ENCODE measurements around the gene BIN2.
"Not testable (repeated sequence)": the region's sequence is repeated elsewhere in the genome, so short reads cannot be mapped to it uniquely, and the experiment has no call there.

Gene BIN2

GRCh38 chr12:51307655-51308593 lies 16.1 kb downstream of the BIN2 start:
- DNase-seq = no peak

DNA sequence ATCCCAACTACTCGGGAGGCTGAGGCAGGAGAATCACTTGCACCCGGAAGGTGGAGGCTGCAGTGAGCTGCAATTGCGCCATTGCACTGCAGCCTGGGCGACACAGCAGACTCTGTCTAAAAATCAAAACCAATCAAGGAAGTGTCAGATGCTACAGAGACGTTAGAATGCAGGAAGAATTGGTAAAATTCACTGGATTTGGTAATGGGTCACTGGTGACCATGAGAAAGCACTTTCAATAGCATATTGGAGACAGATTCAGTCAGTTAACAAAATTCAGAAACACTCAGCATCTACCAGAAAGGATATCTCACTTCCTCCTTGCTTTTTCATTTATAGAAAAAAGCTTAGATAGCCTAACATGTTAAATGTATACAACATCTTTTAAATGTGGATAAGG lies 17.5 kb downstream of the BIN2 start:
- peak; percentile 53 for DNase-seq

GRCh38 chr12:51300768-51301167 lies 23.2 kb downstream of the BIN2 start:
- DNase-seq = not testable (repeated sequence)

- DNase-seq = no peak
Observed at GRCh38 chr12:51295651-51296050, 28.3 kb downstream of the BIN2 start.

- not testable (repeated sequence) for DNase-seq
Observed at GRCh38 chr12:51294097-51294496, 29.9 kb downstream of the BIN2 start.

- peak; percentile 51 for DNase-seq
Observed at GRCh38 chr12:51293696-51294095, 30.3 kb downstream of the BIN2 start.

- peak; percentile 81 for DNase-seq
Observed at GRCh38 chr12:51291603-51292513, 32.1 kb downstream of the BIN2 start.

GRCh38 chr12:51285843-51286242 lies 38.1 kb downstream of the BIN2 start:
- DNase-seq = no peak

- no peak for DNase-seq
Observed at GRCh38 chr12:51281202-51281924, 42.6 kb downstream of the BIN2 start.

- no peak for DNase-seq
Observed at GRCh38 chr12:51275088-51275487, 48.9 kb downstream of the BIN2 start.

DNA sequence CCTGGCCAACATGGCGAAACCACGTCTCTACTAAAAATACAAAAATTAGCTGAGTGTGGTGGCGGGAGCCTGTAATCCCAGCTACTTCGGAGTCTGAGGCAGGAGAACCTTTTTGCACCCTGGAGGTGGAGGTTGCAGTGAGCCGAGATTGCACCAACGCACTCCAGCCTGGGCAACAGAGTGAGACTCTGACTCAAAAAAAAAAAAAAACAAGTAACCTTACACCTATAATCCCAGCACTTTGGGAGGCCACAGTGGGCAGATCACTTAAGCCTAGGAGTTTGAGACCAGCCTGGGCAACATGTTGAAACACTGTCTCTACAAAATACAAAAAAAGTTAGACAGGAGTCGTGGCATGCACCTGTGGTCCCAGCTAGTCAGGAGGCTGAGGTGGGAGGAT lies 51.2 kb downstream of the BIN2 start:
- DNase-seq = not testable (repeated sequence)

- no peak for DNase-seq
Observed at GRCh38 chr12:51270951-51271518, 52.9 kb downstream of the BIN2 start.

DNA sequence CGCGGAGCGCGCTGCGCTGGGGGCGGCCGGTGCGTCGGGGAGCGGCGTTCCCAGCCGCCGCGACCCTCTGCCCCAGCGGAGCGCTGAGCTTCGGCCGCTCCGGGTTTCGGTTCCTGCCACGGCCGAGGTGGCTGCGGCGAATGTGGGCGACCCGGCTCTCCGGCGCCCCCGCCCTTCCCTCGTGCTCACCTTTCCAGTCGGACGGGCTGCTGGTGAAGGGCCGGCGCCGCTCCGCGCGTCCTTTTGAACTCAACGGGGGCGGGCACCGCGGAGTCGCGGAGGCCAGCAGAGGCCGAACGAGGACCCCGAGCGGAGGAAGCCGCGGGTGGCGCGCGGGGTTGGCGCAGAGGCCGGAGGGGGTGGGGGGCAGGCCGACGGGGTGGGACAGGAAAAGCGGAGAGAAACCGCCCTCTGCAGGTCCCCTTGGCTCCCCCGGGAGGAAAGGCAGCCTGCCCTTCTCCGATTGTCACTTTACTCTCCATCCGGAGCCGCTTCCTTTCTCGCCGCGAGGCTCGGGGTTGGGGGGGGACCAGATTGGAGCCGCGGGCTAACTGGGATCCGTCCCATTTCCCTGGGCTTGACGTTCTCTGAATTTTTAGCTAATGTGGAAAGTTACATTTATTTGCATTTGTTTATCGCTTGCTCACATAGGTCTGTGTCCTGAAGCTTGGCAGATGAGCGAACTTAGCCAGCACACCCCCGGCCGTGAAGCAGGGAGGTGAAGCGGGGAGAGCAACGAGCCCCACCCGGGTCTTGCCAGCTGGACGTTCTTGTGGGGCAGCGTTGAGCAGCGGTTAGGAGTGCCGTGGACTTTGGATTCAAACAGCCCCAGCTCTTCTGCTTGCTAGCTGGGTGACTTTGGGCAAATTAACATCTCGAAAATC lies 53.7 kb downstream of the BIN2 start, which contains the start of gene SMAGP:
SMAGP (minus strand) TSS at position 349 of the 884 bp plus-strand sequence. CDS start 1,137 bp downstream, outside the sequence.
- DNase-seq = peak; percentile 54

DNA sequence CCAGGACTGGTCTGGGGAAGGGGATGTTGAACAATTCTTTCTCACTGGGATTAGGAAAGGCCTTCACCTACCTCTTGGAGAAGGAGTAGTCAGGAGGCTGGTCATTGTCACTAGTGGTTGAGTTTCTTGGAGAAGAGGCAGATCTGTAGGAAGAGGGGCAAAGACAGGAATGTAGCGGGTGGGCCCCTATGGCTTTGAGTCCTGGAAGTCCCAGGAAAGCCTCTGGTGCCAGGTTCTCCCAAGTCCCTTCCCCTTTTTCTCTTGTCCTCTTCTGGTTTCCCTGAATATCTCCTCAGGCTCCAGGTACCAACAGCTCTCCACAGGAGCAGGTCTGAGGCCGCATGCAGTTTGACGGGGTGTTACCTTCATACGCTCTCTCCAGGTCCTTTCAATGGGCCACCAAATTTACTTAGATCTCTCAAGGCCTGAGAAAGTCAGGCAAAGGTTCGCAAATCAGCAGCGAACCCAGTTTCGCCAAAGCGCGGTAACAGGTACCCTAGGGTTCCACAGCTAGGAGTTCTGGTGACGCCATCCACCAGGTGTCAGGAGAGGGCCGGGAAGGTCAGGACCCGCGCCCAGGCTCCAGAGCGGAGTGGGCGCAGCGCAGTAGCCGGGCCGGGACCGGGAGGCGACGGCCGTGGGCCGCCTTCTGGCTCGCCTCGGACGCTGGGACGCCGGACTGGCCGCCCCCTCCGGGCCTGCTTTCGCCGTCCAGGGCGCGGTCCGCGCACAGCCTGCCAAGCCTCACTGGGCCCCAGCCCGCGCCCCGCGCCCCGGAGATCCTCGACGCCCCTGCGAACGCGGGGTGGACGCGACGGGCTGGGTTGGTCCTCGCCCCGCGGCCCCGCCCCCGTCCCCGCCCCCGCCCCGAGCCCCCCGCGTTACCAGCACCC lies 54.6 kb downstream of the BIN2 start:
- DNase-seq = peak; percentile 19

GRCh38 chr12:51265024-51265423 lies 59.0 kb downstream of the BIN2 start:
- no peak for DNase-seq

DNA sequence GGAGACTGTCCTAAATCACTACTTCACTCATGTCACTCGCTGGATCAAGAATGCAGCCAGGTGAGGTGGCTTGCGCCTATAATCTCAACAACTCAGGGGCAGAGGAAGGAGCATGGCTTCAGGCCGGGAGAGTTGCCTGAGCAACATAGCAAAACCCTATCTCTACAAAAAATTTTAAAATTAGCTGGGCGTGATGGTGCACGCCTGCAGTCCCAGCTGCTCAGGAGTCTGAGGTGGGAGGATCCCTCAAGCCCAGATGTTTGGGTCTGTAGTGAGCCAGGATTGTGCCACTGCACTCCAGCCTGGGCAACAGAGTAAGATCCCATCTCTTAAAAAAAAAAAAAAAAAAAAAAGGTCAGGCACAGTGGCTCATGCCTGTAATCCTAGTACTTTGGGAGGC lies 59.7 kb downstream of the BIN2 start:
- DNase-seq = no peak

DNA sequence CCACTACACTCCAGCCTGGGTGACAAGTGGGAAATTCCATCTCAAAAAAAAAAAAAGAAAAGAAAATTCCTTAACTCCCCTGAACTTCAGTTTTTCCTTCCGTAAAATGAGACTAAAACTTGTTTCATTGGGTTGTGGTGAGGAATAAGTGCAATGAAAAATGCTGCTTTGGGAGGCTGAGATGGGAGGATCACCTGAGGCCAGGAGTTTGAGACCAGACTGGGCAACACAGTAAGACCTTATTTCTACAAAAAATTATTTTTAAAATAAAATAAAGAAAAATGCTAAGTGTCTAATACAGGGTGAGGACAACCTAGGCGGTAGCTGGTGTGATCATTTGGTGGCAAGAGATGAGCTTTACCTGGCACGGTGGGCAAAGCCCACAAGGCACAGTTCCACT lies 60.6 kb downstream of the BIN2 start:
- no peak for DNase-seq

DNA sequence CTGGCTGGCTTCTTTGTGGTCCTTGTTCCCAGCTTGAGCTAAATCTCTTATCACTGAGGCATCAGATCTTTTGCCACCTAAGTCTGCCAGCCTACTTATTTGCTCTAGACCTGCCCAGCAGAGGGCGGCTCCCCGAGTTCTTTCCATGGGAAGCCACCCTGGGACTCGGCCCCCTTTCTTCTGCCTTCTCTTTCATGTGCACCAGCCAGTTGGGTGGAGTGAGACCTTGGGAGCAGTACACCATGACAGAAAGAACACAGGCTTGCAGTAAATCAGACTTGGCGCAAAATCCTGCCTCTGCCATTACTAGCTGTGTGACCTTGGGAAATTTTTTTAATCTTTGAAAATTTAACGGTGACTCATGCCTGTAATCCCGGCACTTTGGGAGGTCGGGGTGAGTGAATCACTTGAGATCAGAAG lies 61.2 kb downstream of the BIN2 start:
- peak; percentile 15 for DNase-seq

DNA sequence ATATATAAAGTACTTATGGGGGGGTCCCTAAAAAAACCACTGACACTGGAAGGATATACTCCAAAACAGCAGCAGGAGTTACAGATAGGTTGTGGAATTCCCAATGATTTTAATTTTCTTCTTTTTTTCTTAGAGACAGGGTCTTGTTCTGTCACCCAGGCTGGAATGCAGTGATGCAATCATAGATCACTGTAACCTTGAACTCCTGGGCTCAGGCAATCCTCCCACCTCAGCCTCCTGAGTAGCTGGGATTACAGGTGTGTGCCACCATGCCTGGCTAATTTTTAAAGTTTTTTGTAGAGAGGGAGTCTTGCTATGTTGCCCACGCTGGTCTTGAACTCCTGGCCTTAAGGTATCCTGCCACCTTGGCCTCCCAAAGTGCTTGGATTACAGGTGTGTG lies 64.4 kb downstream of the BIN2 start:
- DNase-seq = not testable (repeated sequence)

GRCh38 chr12:51254536-51254935 lies 69.4 kb downstream of the BIN2 start:
- no peak for DNase-seq
